ENCODE measurements around the gene SPDYE2.
"Not testable (repeated sequence)": the region's sequence is repeated elsewhere in the genome, so short reads cannot be mapped to it uniquely, and the experiment has no call there.

DNA sequence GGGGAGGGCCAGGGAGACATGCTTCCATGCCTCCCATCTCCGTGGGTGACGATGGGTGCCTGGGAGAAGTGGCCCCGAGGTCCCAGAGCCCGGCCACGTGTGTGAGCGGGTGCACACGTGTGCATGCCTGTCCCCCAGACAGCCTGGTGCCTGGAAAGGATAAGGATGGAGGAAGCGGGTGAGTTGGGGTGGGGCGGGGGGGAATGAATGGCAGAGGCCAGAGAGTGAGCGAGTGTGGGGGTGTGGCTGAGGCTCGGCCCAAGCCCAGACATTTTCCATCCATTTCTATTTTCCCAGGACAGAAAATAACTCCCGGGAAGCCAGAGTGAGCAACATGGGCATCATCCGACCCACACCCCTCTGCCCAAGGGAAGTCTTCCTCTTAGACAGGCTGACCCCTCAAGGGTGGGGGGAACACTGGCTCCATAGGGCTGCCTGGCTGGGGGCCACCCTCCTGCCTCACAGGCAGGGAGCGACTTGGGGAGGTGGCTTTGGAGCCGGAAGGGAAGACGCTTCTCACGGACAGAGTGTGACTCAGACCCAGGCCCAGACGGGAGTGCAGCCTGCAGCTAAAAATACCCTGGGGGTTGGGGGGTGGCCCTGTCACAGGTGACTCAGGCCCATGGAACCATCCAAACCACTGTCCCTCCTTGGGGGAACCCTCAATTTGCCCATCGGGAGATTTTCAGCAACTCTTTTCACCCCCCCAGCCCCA is 53.6 kb downstream of the SPDYE2 start:
- TF ChIP-seq POLR2AphosphoS5, POLR2A, TAF1, POU2F2, SPI1 (IDR thresholded peaks at IDR 0.05; ENCODE audit: low read depth, low read length): not testable (repeated sequence)
